ENCODE measurements around the gene RFTN1. TPM values are rescaled to one million over a fixed set of nuclear protein-coding genes. Genes with fewer than 3 reads are reported as not detected.

The RFTN1 gene
- total and polyA plus RNA-seq, 4 donors = 33.8 to 82.5 (median 53.4) TPM

GRCh38 chr3:16482770-16483531 is 30.5 kb downstream of the RFTN1 start:
- Histone ChIP-seq H3K27me3 (ENCODE audit: control insufficient read depth in 3 of 3, insufficient read depth in 3 of 3, low read length in 2 of 3) (no peaks in the 10 kb centered on the region), H3K9ac (ENCODE audit: insufficient read depth in 1 of 2, low read length in 2 of 2) (no peak overlapping the region), H3K4me1 (ENCODE audit: control insufficient read depth in 5 of 5, insufficient read depth in 5 of 5, low read length in 5 of 5) (peaks cover 8 to 51% (median 32%) of the 10 kb centered on the region in 5 donors), H3K27ac (ENCODE audit: low read depth in 1 of 2, low read length in 1 of 2) (peak overlapping the region in 1 of 2 donors; percentile 59), H3K36me3 (ENCODE audit: control insufficient read depth in 4 of 4, insufficient read depth in 4 of 4, low read length in 4 of 4) (no peaks in the 10 kb centered on the region), H3K4me3 (no peak overlapping the region), H3K9me3 (ENCODE audit: control insufficient read depth in 4 of 4, insufficient read depth in 3 of 4, low read length in 3 of 4) (no peaks in the 10 kb centered on the region)
- DNase-seq = peak in 2 of 3 donors; percentile 41 to 49
- TF ChIP-seq CTCF (IDR thresholded peaks at IDR 0.05; ENCODE audit: control extremely low read depth, extremely low read depth) = no peak
- WGBS, 2 donors = 21 to 36% methylated on average over 7 of the region's 7 CpGs
- peak; percentile 65 for ATAC-seq (ENCODE audit: insufficient read depth, low FRiP score)

GRCh38 chr3:16482194-16482769 is 31.2 kb downstream of the RFTN1 start:
- DNase-seq = no peak
- Histone ChIP-seq H3K9me3 (ENCODE audit: control insufficient read depth in 4 of 4, insufficient read depth in 3 of 4, low read length in 3 of 4) (no peaks in the 10 kb centered on the region), H3K4me3 (no peak overlapping the region), H3K36me3 (ENCODE audit: control insufficient read depth in 4 of 4, insufficient read depth in 4 of 4, low read length in 4 of 4) (no peaks in the 10 kb centered on the region), H3K27me3 (ENCODE audit: control insufficient read depth in 3 of 3, insufficient read depth in 3 of 3, low read length in 2 of 3) (no peaks in the 10 kb centered on the region), H3K9ac (ENCODE audit: insufficient read depth in 1 of 2, low read length in 2 of 2) (no peak overlapping the region), H3K4me1 (ENCODE audit: control insufficient read depth in 5 of 5, insufficient read depth in 5 of 5, low read length in 5 of 5) (peaks cover 8 to 51% (median 32%) of the 10 kb centered on the region in 5 donors), H3K27ac (ENCODE audit: low read depth in 1 of 2, low read length in 1 of 2) (peak overlapping the region in 1 of 2 donors; percentile 84)
- ATAC-seq (ENCODE audit: insufficient read depth, low FRiP score) = no peak
- WGBS, 2 donors = 59 to 71% methylated on average over 5 of the region's 5 CpGs
- TF ChIP-seq CTCF (IDR thresholded peaks at IDR 0.05; ENCODE audit: control extremely low read depth, extremely low read depth) = no peak

GRCh38 chr3:16481546-16481897 is 32.0 kb downstream of the RFTN1 start:
- H3K36me3 ChIP-seq (ENCODE audit: control insufficient read depth in 4 of 4, insufficient read depth in 4 of 4, low read length in 4 of 4) = no peaks in the 10 kb centered on the region
- H3K4me3 ChIP-seq = no peak overlapping the region
- H3K27me3 ChIP-seq (ENCODE audit: control insufficient read depth in 3 of 3, insufficient read depth in 3 of 3, low read length in 2 of 3) = no peaks in the 10 kb centered on the region
- H3K9me3 ChIP-seq (ENCODE audit: control insufficient read depth in 4 of 4, insufficient read depth in 3 of 4, low read length in 3 of 4) = no peaks in the 10 kb centered on the region
- WGBS, 2 donors = 12 to 19% methylated on average over 3 of the region's 3 CpGs
- peak overlapping the region in 1 of 2 donors; percentile 17 for H3K9ac ChIP-seq (ENCODE audit: insufficient read depth in 1 of 2, low read length in 2 of 2)
- no peak for TF ChIP-seq CTCF (IDR thresholded peaks at IDR 0.05; ENCODE audit: control extremely low read depth, extremely low read depth)
- ATAC-seq (ENCODE audit: insufficient read depth, low FRiP score) (no peak), DNase-seq (no peak)
- peak overlapping the region in 1 of 2 donors; percentile 84 for H3K27ac ChIP-seq (ENCODE audit: low read depth in 1 of 2, low read length in 1 of 2)
- peaks cover 8 to 55% (median 37%) of the 10 kb centered on the region in 5 donors for H3K4me1 ChIP-seq (ENCODE audit: control insufficient read depth in 5 of 5, insufficient read depth in 5 of 5, low read length in 5 of 5)
